Ectodermal cell (in vitro differentiated cells): ENCODE results near the gene ABCF3. TPM values are rescaled to one million over a fixed set of nuclear protein-coding genes. Genes with fewer than 3 reads are reported as not detected.
"Not testable (repeated sequence)": the region's sequence is repeated elsewhere in the genome, so short reads cannot be mapped to it uniquely, and the experiment has no call there.

Source experiments
- H3K27ac ChIP-seq: 2 replicates; pipeline ENCODE4 v1.7.0; 2013; ENCODE audit warnings: mild to moderate bottlenecking, low read depth, low read length; ENCODE audit not compliant: insufficient read depth, poor library complexity, severe bottlenecking
- H3K27me3 ChIP-seq: 2 replicates; pipeline ENCODE4 v1.7.0; 2013; ENCODE audit warnings: mild to moderate bottlenecking, low read length; ENCODE audit not compliant: insufficient read depth, control insufficient read depth, poor library complexity, severe bottlenecking
- H3K36me3 ChIP-seq: one replicate; pipeline ENCODE4 v1.7.0; 2013; ENCODE audit warnings: low read length; ENCODE audit not compliant: control insufficient read depth, insufficient read depth
- H3K4me1 ChIP-seq: one replicate; pipeline ENCODE4 v1.7.0; 2013; ENCODE audit warnings: low read length; ENCODE audit not compliant: control insufficient read depth, insufficient read depth
- H3K4me3 ChIP-seq: 2 replicates; pipeline ENCODE4 v1.7.0; 2013; ENCODE audit warnings: low read depth, low read length, control low read depth; ENCODE audit not compliant: insufficient read depth
- H3K9me3 ChIP-seq: 2 replicates; pipeline ENCODE4 v1.7.0; 2013; ENCODE audit warnings: mild to moderate bottlenecking, low read length, moderate library complexity; ENCODE audit not compliant: control insufficient read depth
- WGBS, 2 experiments: methylation state at CpG; one replicate each; pipeline ENCODE4 v1.1.7; 2013; ENCODE audit warnings: missing lambda C conversion rate in 2 of 2; 5-methylcytosine and 5-hydroxymethylcytosine counted together
- polyA plus RNA-seq, 4 experiments: library from polyadenylated mRNA; stranded (reverse); fragments of 50-300 nt; gene quantifications; one replicate each; pipeline ENCODE4 v1.2.3, GENCODE V29; 2013

ABCF3 gene
- 42.0 TPM for polyA plus RNA-seq (2013, experiment 1 of 4)
- polyA plus RNA-seq (2013, experiment 2 of 4) = 49.4 TPM
- 32.4 TPM for polyA plus RNA-seq (2013, experiment 3 of 4)
- polyA plus RNA-seq (2013, experiment 4 of 4) = 34.7 TPM

- WGBS, 2 experiments = 1 to 2% methylated on average over 45 of the region's 45 CpGs
- H3K27ac ChIP-seq = peak within 1 kb of the TSS; percentile 97
- peaks cover 12% of the 10 kb centered on the region for H3K4me1 ChIP-seq
- H3K36me3 ChIP-seq = peaks cover 64% of the 10 kb centered on the region
- peak within 1 kb of the TSS; percentile 82 for H3K4me3 ChIP-seq
- no peaks in the 10 kb centered on the region for H3K9me3 ChIP-seq
- H3K27me3 ChIP-seq = no peaks in the 10 kb centered on the region
Measured at GRCh38 chr3:184186184-184186901, at the start of gene ABCF3. Gene ABCF3 (plus strand): TSS chr3:184186199. CDS start chr3:184186208, 9 bp downstream.

GRCh38 chr3:184140436-184140835 lies 45.6 kb upstream of the ABCF3 start:
- no peak overlapping the region for H3K27ac ChIP-seq
- WGBS, 2 experiments = 96% methylated on average over 10 of the region's 10 CpGs
- peaks cover 16% of the 10 kb centered on the region for H3K36me3 ChIP-seq
- no peaks in the 10 kb centered on the region for H3K4me1 ChIP-seq
- no peak overlapping the region for H3K4me3 ChIP-seq
- no peaks in the 10 kb centered on the region for H3K9me3 ChIP-seq
- no peaks in the 10 kb centered on the region for H3K27me3 ChIP-seq

- H3K36me3 ChIP-seq = peaks cover 23% of the 10 kb centered on the region
- no peak overlapping the region for H3K4me3 ChIP-seq
- H3K4me1 ChIP-seq = no peaks in the 10 kb centered on the region
- H3K27ac ChIP-seq = no peak overlapping the region
- 96 to 97% methylated on average over 7 of the region's 7 CpGs for WGBS, 2 experiments
- H3K9me3 ChIP-seq = no peaks in the 10 kb centered on the region
- H3K27me3 ChIP-seq = no peaks in the 10 kb centered on the region
Measured at GRCh38 chr3:184142199-184142598, 43.8 kb upstream of the ABCF3 start.

- Histone ChIP-seq H3K4me3 (no peak overlapping the region), H3K9me3 (no peaks in the 10 kb centered on the region), H3K4me1 (no peaks in the 10 kb centered on the region), H3K27me3 (no peaks in the 10 kb centered on the region), H3K36me3 (peaks cover 23% of the 10 kb centered on the region), H3K27ac (no peak overlapping the region)
- WGBS, 2 experiments = 91 to 94% methylated on average over 3 of the region's 3 CpGs
Measured at GRCh38 chr3:184143327-184143726, 42.7 kb upstream of the ABCF3 start.

GRCh38 chr3:184144505-184144904 lies 41.5 kb upstream of the ABCF3 start:
- no peaks in the 10 kb centered on the region for H3K4me1 ChIP-seq
- H3K36me3 ChIP-seq = peaks cover 23% of the 10 kb centered on the region
- no peak overlapping the region for H3K27ac ChIP-seq
- no peaks in the 10 kb centered on the region for H3K9me3 ChIP-seq
- no peaks in the 10 kb centered on the region for H3K27me3 ChIP-seq
- H3K4me3 ChIP-seq = no peak overlapping the region
- 94 to 95% methylated on average over 5 of the region's 5 CpGs for WGBS, 2 experiments

- Histone ChIP-seq H3K9me3 (no peaks in the 10 kb centered on the region), H3K27ac (no peak overlapping the region), H3K27me3 (no peaks in the 10 kb centered on the region), H3K36me3 (peaks cover 23% of the 10 kb centered on the region), H3K4me3 (no peak overlapping the region), H3K4me1 (no peaks in the 10 kb centered on the region)
- WGBS, 2 experiments = 82 to 86% methylated on average over 4 of the region's 4 CpGs
Measured at GRCh38 chr3:184145111-184145524, 40.9 kb upstream of the ABCF3 start.

GRCh38 chr3:184145751-184146270 lies 40.2 kb upstream of the ABCF3 start:
- Histone ChIP-seq H3K27me3 (no peaks in the 10 kb centered on the region), H3K36me3 (peaks cover 23% of the 10 kb centered on the region), H3K27ac (no peak overlapping the region)

GRCh38 chr3:184148076-184148475 lies 37.9 kb upstream of the ABCF3 start:
- Histone ChIP-seq H3K27me3 (no peaks in the 10 kb centered on the region), H3K27ac (no peak overlapping the region), H3K4me3 (no peak overlapping the region), H3K36me3 (peaks cover 22% of the 10 kb centered on the region), H3K4me1 (no peaks in the 10 kb centered on the region), H3K9me3 (no peaks in the 10 kb centered on the region)
- 95 to 98% methylated on average over 3 of the region's 3 CpGs for WGBS, 2 experiments

More at GRCh38 chr3:184145751-184146270, 40.2 kb upstream of the ABCF3 start:
- Histone ChIP-seq H3K4me1 (no peaks in the 10 kb centered on the region), H3K4me3 (no peak overlapping the region), H3K9me3 (no peaks in the 10 kb centered on the region)
- 91 to 93% methylated on average over 8 of the region's 8 CpGs for WGBS, 2 experiments

- no peaks in the 10 kb centered on the region for H3K4me1 ChIP-seq
- H3K4me3 ChIP-seq = no peak overlapping the region
- no peaks in the 10 kb centered on the region for H3K9me3 ChIP-seq
- whole genome bisulfite sequencing, 2 experiments = 90 to 93% methylated on average over 6 of the region's 6 CpGs
- H3K27ac ChIP-seq = no peak overlapping the region
- no peaks in the 10 kb centered on the region for H3K27me3 ChIP-seq
- peaks cover 12% of the 10 kb centered on the region for H3K36me3 ChIP-seq
Measured at GRCh38 chr3:184149123-184149522, 36.9 kb upstream of the ABCF3 start.

- H3K9me3 ChIP-seq, H3K4me3 ChIP-seq, H3K36me3 ChIP-seq, H3K27ac ChIP-seq, H3K4me1 ChIP-seq, H3K27me3 ChIP-seq: not testable (repeated sequence)
- 76 to 78% methylated on average over 6 of the region's 6 CpGs for WGBS, 2 experiments
Measured at GRCh38 chr3:184149770-184150169, 36.2 kb upstream of the ABCF3 start.
